ENCODE data around the gene PRDX5. TPM values are rescaled to one million over a fixed set of nuclear protein-coding genes. Genes with fewer than 3 reads are reported as not detected.

Gene PRDX5
- total RNA-seq, 4 donors from 2014 or later = 152 to 381 (median 265) TPM

- Histone ChIP-seq H3K27ac (peak within 1 kb of the TSS; percentile 95 to 99 (median 96)), H3K36me3 (peaks cover 0 to 11% (median 3%) of the 10 kb centered on the region in 4 donors), H3K4me1 (peaks cover 4 to 61% (median 42%) of the 10 kb centered on the region in 4 donors), H3K27me3 (no peaks in the 10 kb centered on the region), H3K9me3 (no peaks in the 10 kb centered on the region), H3K4me3 (peak within 1 kb of the TSS; percentile 51 to 91 (median 72))
- TF ChIP-seq POLR2AphosphoS5 (IDR thresholded peaks at IDR 0.05) (peak; percentile 86 to 94 (median 91)), EP300 (IDR thresholded peaks at IDR 0.05; ENCODE audit: low read depth) (peak; percentile 20), POLR2A (IDR thresholded peaks at IDR 0.05) (peak; percentile 85), CTCF (IDR thresholded peaks at IDR 0.05) (no peak)
- DNase-seq = peak; percentile 96
- 0% methylated on average over 43 of the region's 43 CpGs; no CpG with 5 or more reads in 1 of the 2 donors for WGBS, 2 donors (ENCODE audit: low coverage in 1 of 2)
- intact Hi-C loops (cut with DNase I; ENCODE audit: low total_unique reads) = no loop called here
- in situ Hi-C loops (cut with MboI; ENCODE audit: low pct_ligation_motif_present in 1 of 4, low pct_unique_long_range_greater_than_20kb in 1 of 4, low sequenced_read_pairs in 3 of 4) = no loop called here
Measured at GRCh38 chr11:64317325-64317960, 478 bp upstream of the PRDX5 start, which contains the start of gene TRMT112. Gene TRMT112 (minus strand): TSS chr11:64317559. CDS start chr11:64317526, 33 bp downstream.

DNA sequence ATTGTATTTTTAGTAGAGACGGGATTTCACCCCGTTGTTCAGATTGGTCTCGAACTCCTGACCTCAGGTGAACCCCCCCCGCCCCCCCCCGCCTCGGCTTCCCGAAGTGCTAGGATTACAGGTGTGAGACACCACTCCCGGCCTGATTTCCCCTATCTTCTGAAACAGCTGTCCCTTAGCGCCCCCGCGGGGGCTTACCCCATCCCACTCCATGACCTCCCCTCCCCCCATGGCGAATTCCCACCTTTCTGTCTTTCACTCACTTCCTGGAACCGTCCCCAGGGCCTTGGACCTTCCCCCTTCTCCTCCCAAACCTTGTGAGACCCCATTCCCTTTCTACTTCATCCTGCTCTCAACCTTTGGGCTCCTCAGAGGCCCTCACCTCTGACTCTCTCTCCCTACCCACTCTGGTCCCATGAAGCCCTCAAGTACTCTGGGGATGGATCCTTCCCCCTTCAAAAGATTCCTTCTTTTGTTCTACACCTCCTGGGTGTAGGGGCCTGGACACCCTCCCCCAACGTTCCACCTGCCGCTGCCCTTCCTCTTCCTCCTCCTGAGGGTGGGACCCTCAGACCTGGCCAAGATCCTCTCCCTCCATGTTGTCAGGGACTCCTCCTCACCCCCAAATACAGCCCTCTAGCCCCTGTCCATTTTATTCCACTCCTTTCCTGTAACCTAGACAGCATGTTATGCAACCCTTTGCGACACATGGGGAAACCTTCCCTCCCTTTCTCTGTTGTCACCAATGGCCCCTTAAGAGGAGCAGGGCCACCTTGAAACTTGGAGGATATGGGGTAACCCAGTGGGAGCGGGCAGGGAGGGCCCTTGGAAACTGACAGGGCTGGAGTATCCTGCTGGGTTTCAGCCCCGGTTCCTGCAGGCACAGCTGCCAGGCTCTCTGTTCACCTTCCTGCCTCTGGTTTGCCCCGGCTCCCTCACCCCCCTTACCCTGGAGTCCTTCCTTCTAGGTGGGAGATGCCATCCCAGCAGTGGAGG is 1.1 kb downstream of the PRDX5 start:
- 16 to 22% methylated on average over 12 to 18 of the region's 19 CpGs for WGBS, 2 donors (ENCODE audit: low coverage in 1 of 2)
- Histone ChIP-seq H3K4me1 (peaks cover 4 to 51% (median 41%) of the 10 kb centered on the region in 4 donors), H3K27me3 (no peaks in the 10 kb centered on the region), H3K27ac (peak overlapping the region; percentile 95 to 99 (median 96)), H3K4me3 (peak overlapping the region; percentile 51 to 91 (median 72)), H3K9me3 (no peaks in the 10 kb centered on the region), H3K36me3 (peaks cover 0 to 11% (median 3%) of the 10 kb centered on the region in 4 donors)
- TF ChIP-seq POLR2A (IDR thresholded peaks at IDR 0.05) (no peak), EP300 (IDR thresholded peaks at IDR 0.05; ENCODE audit: low read depth) (no peak), CTCF (IDR thresholded peaks at IDR 0.05) (no peak), POLR2AphosphoS5 (IDR thresholded peaks at IDR 0.05) (no peak)
- DNase-seq = peak; percentile 41
- in situ Hi-C loops (cut with MboI; ENCODE audit: low pct_ligation_motif_present in 1 of 4, low pct_unique_long_range_greater_than_20kb in 1 of 4, low sequenced_read_pairs in 3 of 4) = no loop called here
- intact Hi-C loops (cut with DNase I; ENCODE audit: low total_unique reads) = no loop called here

GRCh38 chr11:64320556-64320955 is 2.6 kb downstream of the PRDX5 start:
- 60% methylated on average over 7 of the region's 7 CpGs; no CpG with 5 or more reads in 1 of the 2 donors for WGBS, 2 donors (ENCODE audit: low coverage in 1 of 2)
- in situ Hi-C loops (cut with MboI; ENCODE audit: low pct_ligation_motif_present in 1 of 4, low pct_unique_long_range_greater_than_20kb in 1 of 4, low sequenced_read_pairs in 3 of 4) = no loop called here
- peaks cover 4 to 51% (median 41%) of the 10 kb centered on the region in 4 donors for H3K4me1 ChIP-seq

More at GRCh38 chr11:64320556-64320955, 2.6 kb downstream of the PRDX5 start:
- intact Hi-C loops (cut with DNase I; ENCODE audit: low total_unique reads) = no loop called here
- no peak for DNase-seq
- TF ChIP-seq POLR2A (IDR thresholded peaks at IDR 0.05) (no peak), POLR2AphosphoS5 (IDR thresholded peaks at IDR 0.05) (no peak), CTCF (IDR thresholded peaks at IDR 0.05) (no peak), EP300 (IDR thresholded peaks at IDR 0.05; ENCODE audit: low read depth) (no peak)
- no peaks in the 10 kb centered on the region for H3K36me3 ChIP-seq
- peak overlapping the region; percentile 95 to 99 (median 96) for H3K27ac ChIP-seq
- H3K9me3 ChIP-seq = no peaks in the 10 kb centered on the region
- H3K4me3 ChIP-seq = no peak overlapping the region
- H3K27me3 ChIP-seq = no peaks in the 10 kb centered on the region

Measured in transverse colon (tissue), 4 donors.